ENCODE data around the gene FKBP14.

The FKBP14 gene

GRCh38 chr7:30020535-30020934 lies 6.0 kb downstream of the FKBP14 start:
- H3K4me2 ChIP-seq (ENCODE audit: low read length): peak overlapping the region; percentile 44

DNA sequence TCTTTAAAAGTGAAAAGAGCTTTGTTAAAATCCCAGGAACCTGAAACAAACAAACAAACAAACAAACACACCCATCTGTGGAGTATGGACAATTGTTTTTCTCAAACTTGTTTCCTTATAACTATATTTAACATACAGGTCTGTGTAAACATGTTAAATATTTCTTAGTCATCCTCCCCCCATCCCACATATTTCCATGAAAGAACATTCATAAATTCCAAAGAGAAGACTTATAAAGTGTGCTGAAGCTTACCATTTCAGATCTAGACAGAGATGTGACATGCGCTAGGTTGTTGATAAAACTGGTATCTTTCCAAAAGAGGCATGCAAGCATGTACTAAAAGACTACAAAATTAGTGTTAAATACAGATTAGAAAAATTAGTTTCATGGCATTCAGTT lies 6.5 kb downstream of the FKBP14 start:
- TF ChIP-seq, protein P1, sequence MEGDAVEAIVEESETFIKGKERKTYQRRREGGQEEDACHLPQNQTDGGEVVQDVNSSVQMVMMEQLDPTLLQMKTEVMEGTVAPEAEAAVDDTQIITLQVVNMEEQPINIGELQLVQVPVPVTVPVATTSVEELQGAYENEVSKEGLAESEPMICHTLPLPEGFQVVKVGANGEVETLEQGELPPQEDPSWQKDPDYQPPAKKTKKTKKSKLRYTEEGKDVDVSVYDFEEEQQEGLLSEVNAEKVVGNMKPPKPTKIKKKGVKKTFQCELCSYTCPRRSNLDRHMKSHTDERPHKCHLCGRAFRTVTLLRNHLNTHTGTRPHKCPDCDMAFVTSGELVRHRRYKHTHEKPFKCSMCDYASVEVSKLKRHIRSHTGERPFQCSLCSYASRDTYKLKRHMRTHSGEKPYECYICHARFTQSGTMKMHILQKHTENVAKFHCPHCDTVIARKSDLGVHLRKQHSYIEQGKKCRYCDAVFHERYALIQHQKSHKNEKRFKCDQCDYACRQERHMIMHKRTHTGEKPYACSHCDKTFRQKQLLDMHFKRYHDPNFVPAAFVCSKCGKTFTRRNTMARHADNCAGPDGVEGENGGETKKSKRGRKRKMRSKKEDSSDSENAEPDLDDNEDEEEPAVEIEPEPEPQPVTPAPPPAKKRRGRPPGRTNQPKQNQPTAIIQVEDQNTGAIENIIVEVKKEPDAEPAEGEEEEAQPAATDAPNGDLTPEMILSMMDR (IDR thresholded peaks at IDR 0.05; ENCODE audit: low read depth, low read length, poor library complexity, severe bottlenecking): no peak
- no peak for TF ChIP-seq EZH2phosphoT487 (IDR thresholded peaks at IDR 0.05; ENCODE audit: borderline replicate concordance, low read length)
- peaks cover 37% of the 10 kb centered on the region for H3K79me2 ChIP-seq (ENCODE audit: control insufficient read depth, low read length)
- no peak overlapping the region for H3K4me3 ChIP-seq (ENCODE audit: low read length)
- H4K20me1 ChIP-seq (ENCODE audit: control insufficient read depth, insufficient read depth, low read depth, low read length): no peaks in the 10 kb centered on the region
- H3K36me3 ChIP-seq (ENCODE audit: control insufficient read depth, low read length): peaks cover 57% of the 10 kb centered on the region
- H3K4me2 ChIP-seq (ENCODE audit: low read length): peak overlapping the region; percentile 44; the same call in 1 of the 2 replicates
- H3K9me2 ChIP-seq (replicated peaks; ENCODE audit: control insufficient read depth, low read length): no peaks in the 10 kb centered on the region
- no peaks in the 10 kb centered on the region for H3K27me3 ChIP-seq (ENCODE audit: control insufficient read depth, low read length)
- H3F3A ChIP-seq (ENCODE audit: control insufficient read depth, insufficient read depth): peaks cover 12% of the 10 kb centered on the region
- H3K9me3 ChIP-seq (ENCODE audit: control insufficient read depth, insufficient read depth, low read length): no peaks in the 10 kb centered on the region
- H3K27ac ChIP-seq (ENCODE audit: low read depth, low read length): no peak overlapping the region
- peaks cover 47% of the 10 kb centered on the region for H3K4me1 ChIP-seq (ENCODE audit: control insufficient read depth, low read length)

More at GRCh38 chr7:30020535-30020934, 6.0 kb downstream of the FKBP14 start:
- Histone ChIP-seq H3K27me3 (ENCODE audit: control insufficient read depth, low read length) (no peaks in the 10 kb centered on the region), H3K4me1 (ENCODE audit: control insufficient read depth, low read length) (peaks cover 53% of the 10 kb centered on the region), H3F3A (ENCODE audit: control insufficient read depth, insufficient read depth) (peaks cover 12% of the 10 kb centered on the region), H3K36me3 (ENCODE audit: control insufficient read depth, low read length) (peaks cover 60% of the 10 kb centered on the region), H3K4me3 (ENCODE audit: low read length) (peak overlapping the region; percentile 14; the same call in 1 of the 2 replicates), H3K9me3 (ENCODE audit: control insufficient read depth, insufficient read depth, low read length) (no peaks in the 10 kb centered on the region), H3K79me2 (ENCODE audit: control insufficient read depth, low read length) (peaks cover 43% of the 10 kb centered on the region), H3K27ac (ENCODE audit: low read depth, low read length) (no peak overlapping the region), H3K9me2 (replicated peaks; ENCODE audit: control insufficient read depth, low read length) (no peaks in the 10 kb centered on the region), H4K20me1 (ENCODE audit: control insufficient read depth, insufficient read depth, low read depth, low read length) (no peaks in the 10 kb centered on the region)
- TF ChIP-seq, protein P1 (IDR thresholded peaks at IDR 0.05; ENCODE audit: low read depth, low read length, poor library complexity, severe bottlenecking): no peak
- no peak for TF ChIP-seq EZH2phosphoT487 (IDR thresholded peaks at IDR 0.05; ENCODE audit: borderline replicate concordance, low read length)

- H3F3A ChIP-seq (ENCODE audit: control insufficient read depth, insufficient read depth): peaks cover 12% of the 10 kb centered on the region
- peaks cover 57% of the 10 kb centered on the region for H3K36me3 ChIP-seq (ENCODE audit: control insufficient read depth, low read length)
- peaks cover 42% of the 10 kb centered on the region for H3K4me1 ChIP-seq (ENCODE audit: control insufficient read depth, low read length)
- peaks cover 31% of the 10 kb centered on the region for H3K79me2 ChIP-seq (ENCODE audit: control insufficient read depth, low read length)
- no peak overlapping the region for H3K4me3 ChIP-seq (ENCODE audit: low read length)
- H3K27me3 ChIP-seq (ENCODE audit: control insufficient read depth, low read length): no peaks in the 10 kb centered on the region
- no peaks in the 10 kb centered on the region for H4K20me1 ChIP-seq (ENCODE audit: control insufficient read depth, insufficient read depth, low read depth, low read length)
- no peak overlapping the region for H3K4me2 ChIP-seq (ENCODE audit: low read length)
- no peaks in the 10 kb centered on the region for H3K9me3 ChIP-seq (ENCODE audit: control insufficient read depth, insufficient read depth, low read length)
- no peaks in the 10 kb centered on the region for H3K9me2 ChIP-seq (replicated peaks; ENCODE audit: control insufficient read depth, low read length)
- no peak for TF ChIP-seq EZH2phosphoT487 (IDR thresholded peaks at IDR 0.05; ENCODE audit: borderline replicate concordance, low read length)
- TF ChIP-seq, protein P1 (IDR thresholded peaks at IDR 0.05; ENCODE audit: low read depth, low read length, poor library complexity, severe bottlenecking): no peak
- H3K27ac ChIP-seq (ENCODE audit: low read depth, low read length): no peak overlapping the region
Measured at GRCh38 chr7:30019387-30019786, 7.1 kb downstream of the FKBP14 start.
